HG02840 (cell line): ENCODE results near the gene SEPTIN14.
"Not testable (repeated sequence)": the region's sequence is repeated elsewhere in the genome, so short reads cannot be mapped to it uniquely, and the experiment has no call there.

Source experiments
- ATAC-seq: cut with Tn5 transposase; IDR thresholded peaks from one replicate; pipeline ENCODE4 v1.9.1; 2021; ENCODE audit warnings: mild to moderate bottlenecking, moderate library complexity, moderate number of reproducible peaks; ENCODE audit not compliant: unreplicated experiment, low FRiP score

Gene SEPTIN14

DNA sequence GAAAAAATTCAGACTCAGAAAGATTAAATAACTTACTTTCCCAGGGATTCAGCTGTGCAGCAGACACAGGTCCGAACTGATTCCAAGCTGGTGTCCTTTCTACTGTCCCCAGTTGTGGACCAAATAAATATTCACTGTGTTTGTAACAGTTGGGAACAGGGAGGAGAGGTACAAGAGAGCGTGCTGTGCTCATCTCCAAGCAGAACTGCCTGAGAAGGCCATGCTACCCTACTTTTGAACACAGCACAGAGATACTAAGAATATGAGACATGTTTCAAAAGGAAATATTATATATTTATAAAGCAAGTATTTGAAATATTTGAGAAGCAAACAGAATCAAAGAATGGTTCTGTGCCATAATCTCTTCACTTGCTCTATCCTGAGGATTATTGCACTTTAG, at the start of gene SEPTIN14:
Gene SEPTIN14, minus strand, starts transcription at position 101 of the 400 bp plus-strand sequence. CDS start 756 bp downstream, outside the sequence.
- not testable (repeated sequence) for ATAC-seq

DNA sequence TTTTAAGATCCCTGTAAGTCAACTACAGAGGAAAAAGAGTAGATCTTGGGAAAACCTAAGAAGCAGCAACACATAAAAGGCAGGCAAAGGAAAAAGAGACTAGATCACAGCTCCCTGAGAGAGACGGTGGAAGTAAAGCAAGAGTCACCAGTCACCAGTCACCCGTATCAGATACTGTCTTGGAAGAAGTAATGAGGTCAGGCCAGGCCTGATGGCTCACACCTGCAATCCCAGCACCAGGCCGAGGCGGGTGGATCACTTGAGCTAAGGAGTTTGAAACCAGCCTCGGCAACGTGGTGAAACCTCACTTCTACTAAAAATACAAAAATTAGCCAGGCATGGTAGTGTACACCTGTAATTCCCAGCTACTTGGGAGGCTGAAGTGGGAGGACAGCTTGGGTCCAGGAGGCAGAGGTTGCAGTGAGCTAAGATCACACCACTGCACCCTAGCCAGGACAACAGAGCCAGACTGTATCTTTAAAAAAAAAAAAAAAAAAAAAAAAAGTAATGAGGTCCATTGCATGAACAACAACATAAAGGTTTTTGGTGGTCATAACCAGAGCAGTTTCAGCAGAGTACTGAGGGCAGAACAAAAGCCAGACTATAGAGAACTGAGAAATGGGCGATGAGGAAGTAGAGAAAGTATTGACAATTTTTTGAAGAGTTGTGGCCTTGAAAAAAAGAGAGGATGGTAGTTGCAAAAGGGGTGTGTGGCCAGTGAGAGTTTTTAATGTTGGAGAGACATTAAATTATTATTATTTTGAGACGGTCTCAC, 41.6 kb upstream of the SEPTIN14 start:
- ATAC-seq: peak; percentile 93

DNA sequence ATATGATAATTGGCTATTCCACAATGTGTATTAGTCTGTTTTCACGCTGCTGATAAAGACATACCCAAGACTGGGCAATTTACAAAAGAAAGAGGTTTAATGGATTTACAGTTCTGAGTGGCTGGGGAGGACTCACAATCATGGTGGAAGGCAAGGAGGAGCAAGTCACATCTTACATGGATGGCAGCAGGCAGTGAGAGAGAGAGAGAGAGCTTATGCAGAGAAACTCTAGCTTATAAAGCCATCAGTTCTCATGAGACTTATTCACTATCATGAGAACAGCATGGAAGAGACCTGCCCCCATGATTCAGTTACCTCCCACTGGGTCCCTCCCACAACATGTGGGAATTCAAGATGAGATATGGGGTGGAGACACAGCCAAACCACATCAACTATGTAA, 38.5 kb upstream of the SEPTIN14 start:
- not testable (repeated sequence) for ATAC-seq

- no peak for ATAC-seq
These were observed 35.7 kb upstream of the SEPTIN14 start for GRCh38 chr7:55898287-55898686.

DNA sequence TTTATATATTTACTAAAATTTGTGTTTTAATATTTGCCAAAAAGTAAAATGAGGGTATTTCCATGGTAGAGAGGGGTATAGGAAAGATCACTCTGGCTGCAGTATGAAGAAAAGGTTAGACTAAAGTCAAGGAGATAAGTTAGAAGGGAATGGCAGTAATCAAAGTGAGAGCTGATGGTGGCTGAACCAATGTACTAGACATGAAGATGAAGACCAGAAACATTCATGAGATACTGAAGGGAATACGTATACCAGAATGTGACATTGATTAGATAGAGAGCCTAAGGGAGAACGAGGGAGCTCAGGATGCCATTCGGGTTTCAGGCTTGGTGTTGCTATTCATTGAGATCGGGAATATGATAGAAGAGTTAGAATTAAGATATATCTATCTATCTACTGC, 32.5 kb upstream of the SEPTIN14 start:
- ATAC-seq: no peak

DNA sequence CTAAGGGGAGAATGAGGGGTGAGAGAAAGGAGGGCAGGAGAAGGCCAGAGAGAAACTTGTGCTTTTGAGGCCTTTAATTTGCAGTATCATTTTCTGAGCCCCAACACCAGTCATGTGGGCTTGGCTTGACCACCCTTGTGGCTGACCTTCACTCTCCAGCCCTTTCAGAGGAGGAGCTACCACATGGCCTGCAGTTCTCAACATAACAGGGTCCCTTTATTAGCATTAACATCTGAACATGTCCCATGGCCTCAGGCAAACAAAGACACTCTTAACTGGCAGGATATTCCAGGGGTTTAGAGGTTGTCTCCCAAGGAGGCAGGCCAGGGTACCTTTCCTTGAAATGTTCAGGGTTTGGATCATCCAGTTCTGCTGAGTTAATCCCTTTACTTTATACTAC, 31.4 kb upstream of the SEPTIN14 start:
- ATAC-seq: no peak

DNA sequence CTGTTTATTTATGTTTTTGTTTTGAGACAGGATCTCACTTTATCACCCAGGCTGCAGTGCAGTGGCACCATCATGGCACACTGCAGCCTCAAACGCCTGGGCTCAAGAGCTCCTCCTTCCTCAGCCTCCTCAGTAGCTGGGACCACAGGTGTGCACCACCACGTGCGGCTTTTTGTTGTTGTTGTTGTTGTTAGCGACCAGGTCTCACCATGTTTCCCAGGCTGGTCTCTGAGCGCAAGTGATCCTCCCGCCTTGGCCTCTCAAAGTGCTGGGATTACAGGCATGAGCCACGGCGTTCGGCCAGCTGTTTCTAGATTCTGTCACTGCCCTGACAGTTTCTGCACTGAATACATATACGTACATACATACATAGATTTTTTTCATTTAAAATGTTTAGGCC, 25.8 kb upstream of the SEPTIN14 start:
- not testable (repeated sequence) for ATAC-seq

- ATAC-seq: no peak
These were observed 25.3 kb upstream of the SEPTIN14 start for GRCh38 chr7:55887821-55888247.

- ATAC-seq: no peak
These were observed 21.8 kb upstream of the SEPTIN14 start for GRCh38 chr7:55884321-55884720.

DNA sequence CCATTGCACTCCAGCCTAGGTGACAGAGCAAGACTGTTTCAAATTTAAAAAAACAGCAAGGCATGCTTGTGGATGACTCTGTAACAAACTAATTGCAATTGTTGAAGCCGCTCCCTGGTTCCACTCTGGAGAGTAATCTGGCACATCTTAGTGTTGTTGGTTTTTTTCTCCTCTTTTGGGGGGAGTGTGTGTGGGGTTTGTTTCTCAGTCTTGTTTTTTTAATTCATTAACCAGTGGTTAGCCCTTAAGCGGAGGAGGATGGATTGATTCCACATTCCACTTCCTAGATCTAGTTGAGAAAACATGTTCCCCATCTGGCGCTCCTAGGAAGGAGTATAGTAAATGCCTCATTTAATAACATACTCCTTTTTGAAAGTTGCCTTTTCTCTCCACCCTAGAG, 16.1 kb upstream of the SEPTIN14 start:
- ATAC-seq: no peak

- ATAC-seq: no peak
These were observed 14.8 kb upstream of the SEPTIN14 start for GRCh38 chr7:55877308-55877707.

GRCh38 chr7:55873765-55874164, 11.2 kb upstream of the SEPTIN14 start:
- ATAC-seq: no peak

DNA sequence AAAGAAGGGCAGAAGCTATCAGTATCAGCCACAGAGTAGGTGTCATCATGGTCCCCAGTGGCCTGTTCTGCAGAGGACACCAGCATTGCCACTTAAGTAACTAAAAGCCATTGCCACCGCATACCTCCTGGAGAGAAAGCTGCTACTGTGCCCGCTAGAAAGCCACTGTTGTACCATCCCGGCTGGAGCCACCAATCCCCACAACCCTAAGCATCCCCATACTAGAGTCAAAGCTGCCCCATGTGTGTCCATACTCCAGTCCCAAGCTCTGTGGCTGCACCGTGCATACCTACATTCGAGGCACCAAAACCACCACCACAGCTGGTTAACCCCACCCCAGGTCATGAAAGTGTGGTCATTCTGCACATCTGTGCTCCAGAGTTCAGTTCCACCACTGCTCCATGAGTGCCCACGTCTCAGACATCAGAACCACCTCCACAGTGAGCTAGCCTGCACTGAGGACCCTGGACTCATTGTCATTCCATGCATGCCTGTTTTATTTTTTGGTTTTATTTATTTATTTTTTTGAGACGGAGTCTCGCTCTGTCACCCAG, 9.5 kb upstream of the SEPTIN14 start:
- no peak for ATAC-seq

- ATAC-seq: not testable (repeated sequence)
These were observed 6.4 kb upstream of the SEPTIN14 start for GRCh38 chr7:55868989-55869388.

DNA sequence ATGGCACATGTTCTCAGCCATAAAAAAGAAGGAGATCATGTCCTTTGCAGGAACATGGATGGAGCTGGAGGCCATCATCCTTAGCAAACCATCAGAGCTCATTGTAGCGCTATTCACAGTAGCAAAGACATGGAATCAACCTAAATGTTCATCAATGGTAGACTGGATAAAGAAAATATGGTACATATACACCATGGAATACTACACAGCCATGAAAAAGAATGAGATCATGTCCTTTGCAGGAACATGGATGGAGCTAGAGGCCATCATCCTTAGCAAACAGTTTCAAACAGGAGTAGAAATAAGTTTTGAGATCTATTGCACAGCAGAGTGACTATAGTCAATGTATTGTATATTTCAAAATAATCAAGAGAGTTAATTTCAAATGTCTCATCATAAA, 17.4 kb downstream of the SEPTIN14 start:
- ATAC-seq: not testable (repeated sequence)

DNA sequence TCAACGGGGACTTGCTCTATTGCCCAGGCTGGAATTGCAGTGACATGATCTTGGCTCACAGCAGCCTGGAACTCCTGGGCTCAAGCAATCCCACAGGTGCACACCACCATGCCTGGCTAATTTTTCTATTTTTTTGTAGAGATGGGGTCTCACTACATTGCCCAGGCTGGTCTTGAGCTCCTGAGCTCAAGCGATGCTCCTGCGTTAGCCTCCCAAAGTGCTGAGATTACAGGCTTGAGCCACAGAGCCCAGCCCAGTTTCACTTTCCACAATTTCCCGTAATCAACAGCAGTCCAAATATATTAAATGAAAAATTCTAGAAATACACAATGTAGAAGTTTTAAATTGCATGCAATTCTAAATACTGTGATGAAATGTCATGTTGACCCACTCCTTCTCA, 24.0 kb downstream of the SEPTIN14 start:
- ATAC-seq: no peak

GRCh38 chr7:55827577-55827976, 35.0 kb downstream of the SEPTIN14 start:
- ATAC-seq: no peak

DNA sequence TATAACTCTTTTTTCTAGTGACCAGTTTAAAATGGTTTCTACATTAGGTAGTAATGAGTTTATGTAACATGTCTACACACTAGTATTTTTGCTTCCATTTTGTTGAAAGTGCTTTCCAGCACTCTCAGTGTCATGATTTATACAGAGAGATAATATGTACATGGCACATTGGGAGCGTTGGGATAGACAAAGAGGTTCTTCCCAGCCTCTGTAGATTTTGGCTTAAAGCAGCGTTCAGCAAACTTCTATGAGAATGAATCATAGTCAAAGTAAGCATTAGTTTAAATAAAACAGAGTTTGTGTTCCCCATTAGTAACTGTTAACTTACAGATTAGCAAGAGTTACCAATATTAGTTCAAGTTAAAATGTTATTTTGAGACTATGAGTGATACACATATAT, 43.9 kb downstream of the SEPTIN14 start:
- no peak for ATAC-seq

GRCh38 chr7:55797260-55797659, 65.3 kb downstream of the SEPTIN14 start:
- ATAC-seq: not testable (repeated sequence)

GRCh38 chr7:55794527-55794926, 68.0 kb downstream of the SEPTIN14 start:
- no peak for ATAC-seq

- no peak for ATAC-seq
These were observed 70.5 kb downstream of the SEPTIN14 start for GRCh38 chr7:55792048-55792447.

GRCh38 chr7:55787796-55788195, 74.8 kb downstream of the SEPTIN14 start:
- no peak for ATAC-seq
